Body of pancreas (tissue), 4 donors: ENCODE results near the gene GNG3.

Experiments used
- POLR2A ChIP-seq, 3 donors: fragments of 450-650 bp; IDR thresholded peaks; one replicate each; pipeline ENCODE4 v1.6.1; 2016; ENCODE audit warnings: antibody characterized with exemption in 3 of 3, mild to moderate bottlenecking in 2 of 3
- TF ChIP-seq, protein P1 (sequence below), 7 experiments: fragments of 450-650 bp in 4 of 7; fragments of 200-600 bp in 3 of 7; sonication (generic) in 3 of 7; IDR thresholded peaks; one replicate each; pipeline ENCODE4 v1.5.1; 2016 to 2019; ENCODE audit warnings: antibody characterized with exemption in 7 of 7

DNA sequence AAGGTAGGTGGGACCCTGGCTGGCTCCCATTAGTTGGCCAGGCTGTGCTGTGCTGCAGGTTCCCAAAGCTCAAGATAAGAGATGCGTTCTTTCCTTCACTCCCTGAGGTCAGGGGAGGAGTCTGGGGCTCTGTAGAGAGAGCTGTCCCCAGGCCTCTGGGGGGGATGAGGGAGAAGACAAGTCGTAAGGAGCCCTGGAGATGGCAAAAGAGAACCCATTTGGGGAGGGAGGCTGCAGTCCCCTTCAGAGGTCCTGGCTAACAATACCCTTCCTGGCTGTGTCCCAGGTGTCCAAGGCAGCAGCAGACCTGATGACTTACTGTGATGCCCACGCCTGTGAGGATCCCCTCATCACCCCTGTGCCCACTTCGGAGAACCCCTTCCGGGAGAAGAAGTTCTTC, 916 bp downstream of the GNG3 start:
- TF ChIP-seq, protein P1, sequence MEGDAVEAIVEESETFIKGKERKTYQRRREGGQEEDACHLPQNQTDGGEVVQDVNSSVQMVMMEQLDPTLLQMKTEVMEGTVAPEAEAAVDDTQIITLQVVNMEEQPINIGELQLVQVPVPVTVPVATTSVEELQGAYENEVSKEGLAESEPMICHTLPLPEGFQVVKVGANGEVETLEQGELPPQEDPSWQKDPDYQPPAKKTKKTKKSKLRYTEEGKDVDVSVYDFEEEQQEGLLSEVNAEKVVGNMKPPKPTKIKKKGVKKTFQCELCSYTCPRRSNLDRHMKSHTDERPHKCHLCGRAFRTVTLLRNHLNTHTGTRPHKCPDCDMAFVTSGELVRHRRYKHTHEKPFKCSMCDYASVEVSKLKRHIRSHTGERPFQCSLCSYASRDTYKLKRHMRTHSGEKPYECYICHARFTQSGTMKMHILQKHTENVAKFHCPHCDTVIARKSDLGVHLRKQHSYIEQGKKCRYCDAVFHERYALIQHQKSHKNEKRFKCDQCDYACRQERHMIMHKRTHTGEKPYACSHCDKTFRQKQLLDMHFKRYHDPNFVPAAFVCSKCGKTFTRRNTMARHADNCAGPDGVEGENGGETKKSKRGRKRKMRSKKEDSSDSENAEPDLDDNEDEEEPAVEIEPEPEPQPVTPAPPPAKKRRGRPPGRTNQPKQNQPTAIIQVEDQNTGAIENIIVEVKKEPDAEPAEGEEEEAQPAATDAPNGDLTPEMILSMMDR (IDR thresholded peaks at IDR 0.05), result no peak
- no peak for TF ChIP-seq POLR2A (IDR thresholded peaks at IDR 0.05)
